Osteocyte (in vitro differentiated cells): ENCODE data around the gene TOM1. TPM values are rescaled to one million over a fixed set of nuclear protein-coding genes. Genes with fewer than 3 reads are reported as not detected.

Experiments
- DNase-seq: peaks from one replicate; pipeline ENCODE4 v3.0.0; 2021; ENCODE audit warnings: mixed read lengths; ENCODE audit not compliant: unreplicated experiment; ENCODE audit errors: extremely low spot score
- H3K27ac Mint-ChIP-seq: one replicate; pipeline ENCODE4 v1.8.0; 2021; ENCODE audit warnings: mild to moderate bottlenecking, mixed read lengths; ENCODE audit not compliant: unreplicated experiment
- H3K27me3 Mint-ChIP-seq: one replicate; pipeline ENCODE4 v1.8.0; 2021; ENCODE audit warnings: mixed read lengths; ENCODE audit not compliant: unreplicated experiment
- H3K36me3 Mint-ChIP-seq: one replicate; pipeline ENCODE4 v1.8.0; 2021; ENCODE audit warnings: mixed read lengths; ENCODE audit not compliant: unreplicated experiment
- H3K4me1 Mint-ChIP-seq: one replicate; pipeline ENCODE4 v1.8.0; 2021; ENCODE audit warnings: mixed read lengths; ENCODE audit not compliant: unreplicated experiment
- H3K4me3 Mint-ChIP-seq: one replicate; pipeline ENCODE4 v1.8.0; 2021; ENCODE audit warnings: mild to moderate bottlenecking, moderate library complexity, mixed read lengths; ENCODE audit not compliant: unreplicated experiment
- H3K9me3 Mint-ChIP-seq: one replicate; pipeline ENCODE4 v1.8.0; 2021; ENCODE audit warnings: mixed read lengths; ENCODE audit not compliant: unreplicated experiment
- CTCF ChIP-seq: fragments of 200-600 bp; sonication (generic); IDR thresholded peaks from 2 replicates; pipeline ENCODE4 v1.5.0; 2021; ENCODE audit warnings: antibody characterized with exemption, mild to moderate bottlenecking, moderate library complexity
- total RNA-seq: library from RNA; stranded (reverse); gene quantifications from 2 replicates; pipeline ENCODE4 v1.2.1, GENCODE V29; 2021

Gene TOM1
- total RNA-seq, 1 donor from 2014 or later: 55.5 TPM

DNA sequence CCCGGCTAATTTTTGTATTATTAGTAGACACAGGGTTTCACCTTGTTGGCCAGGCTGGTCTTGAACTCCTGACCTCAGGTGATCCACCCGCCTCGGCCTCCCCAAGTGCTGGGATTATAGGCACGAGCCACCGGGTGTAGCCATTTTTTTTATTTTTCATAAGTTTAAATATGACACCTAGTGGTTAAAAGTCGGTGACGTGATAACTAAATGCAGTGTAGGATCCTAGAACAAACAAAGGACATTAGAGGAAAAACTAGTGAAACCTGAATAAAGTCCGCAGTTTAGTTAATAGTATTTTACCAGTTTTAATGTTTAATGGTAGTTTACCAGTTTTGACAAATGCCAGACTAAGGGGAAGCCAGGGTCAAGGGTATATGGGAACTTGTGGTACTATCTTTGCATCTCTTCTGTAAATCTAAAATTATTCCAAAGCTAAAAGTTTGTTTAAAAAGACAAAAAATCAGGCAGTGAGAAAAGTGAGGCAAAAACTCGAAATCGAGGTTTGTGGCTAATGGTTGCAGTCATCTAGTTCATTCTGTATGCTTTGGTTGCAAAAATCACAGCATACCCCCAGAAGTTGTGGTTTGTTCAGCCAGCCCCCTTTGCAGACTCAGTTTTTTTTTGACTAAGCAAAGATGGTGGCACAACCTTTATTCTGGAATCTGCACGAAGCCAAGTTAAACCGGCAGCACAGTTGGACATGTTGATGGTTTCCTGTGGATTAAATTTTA lies 29.6 kb downstream of the TOM1 start:
- no peak for DNase-seq
- no peaks in the 10 kb centered on the region for H3K9me3 Mint-ChIP-seq
- no peaks in the 10 kb centered on the region for H3K27me3 Mint-ChIP-seq
- no peaks in the 10 kb centered on the region for H3K4me1 Mint-ChIP-seq
- no peak for TF ChIP-seq CTCF
- peaks cover 50% of the 10 kb centered on the region for H3K36me3 Mint-ChIP-seq
- no peak overlapping the region for H3K4me3 Mint-ChIP-seq
- no peak overlapping the region for H3K27ac Mint-ChIP-seq

DNA sequence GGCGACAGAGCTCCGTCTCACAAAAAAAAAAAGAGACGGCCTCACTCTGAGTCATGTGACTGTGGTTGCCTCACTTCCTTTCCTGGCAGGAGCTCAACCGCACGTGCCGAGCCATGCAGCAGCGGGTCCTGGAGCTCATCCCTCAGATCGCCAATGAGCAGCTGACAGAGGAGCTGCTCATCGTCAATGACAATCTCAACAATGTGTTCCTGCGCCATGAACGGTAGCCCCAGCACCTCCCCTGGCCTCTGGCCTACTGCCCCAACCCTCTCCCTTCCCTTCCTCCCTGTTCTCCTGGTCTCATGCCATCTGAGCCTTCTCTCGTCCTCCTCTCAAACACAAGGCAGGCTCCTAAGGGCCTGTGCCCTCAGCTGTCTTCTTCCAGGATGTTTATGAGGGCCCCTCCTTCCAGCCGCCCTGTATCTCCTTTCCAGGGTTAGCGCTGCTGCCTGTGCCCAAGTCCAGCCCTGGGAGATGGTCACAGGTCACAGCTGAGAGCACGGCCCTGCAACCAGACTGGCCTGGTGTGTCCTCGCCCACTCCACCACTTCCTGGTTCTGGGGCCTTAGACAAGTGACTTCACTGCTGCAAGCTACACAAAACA lies 30.7 kb downstream of the TOM1 start:
- no peak for DNase-seq
- Mint-ChIP-seq H3K4me3 (no peak overlapping the region), H3K27ac (no peak overlapping the region), H3K4me1 (no peaks in the 10 kb centered on the region), H3K27me3 (no peaks in the 10 kb centered on the region), H3K9me3 (no peaks in the 10 kb centered on the region), H3K36me3 (peaks cover 45% of the 10 kb centered on the region)
- TF ChIP-seq CTCF: no peak

DNA sequence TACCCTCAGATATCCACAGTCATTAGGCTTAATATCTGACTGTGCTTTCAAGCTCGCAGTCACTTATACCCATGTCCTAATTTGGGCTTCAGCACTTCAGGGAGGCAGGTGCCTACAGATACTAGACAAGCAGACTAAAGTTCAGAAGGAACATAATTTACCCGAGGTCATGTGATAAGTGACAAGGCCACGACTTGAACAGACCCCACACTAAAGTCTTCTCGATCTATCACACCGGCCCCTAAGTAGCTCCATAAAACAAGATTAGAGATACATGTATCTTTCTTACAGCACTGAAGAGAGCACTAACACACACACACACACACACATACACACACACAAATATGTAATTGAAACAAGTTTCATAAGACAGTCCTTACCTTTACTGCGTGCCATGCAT lies 32.6 kb downstream of the TOM1 start:
- H3K9me3 Mint-ChIP-seq: no peaks in the 10 kb centered on the region

DNA sequence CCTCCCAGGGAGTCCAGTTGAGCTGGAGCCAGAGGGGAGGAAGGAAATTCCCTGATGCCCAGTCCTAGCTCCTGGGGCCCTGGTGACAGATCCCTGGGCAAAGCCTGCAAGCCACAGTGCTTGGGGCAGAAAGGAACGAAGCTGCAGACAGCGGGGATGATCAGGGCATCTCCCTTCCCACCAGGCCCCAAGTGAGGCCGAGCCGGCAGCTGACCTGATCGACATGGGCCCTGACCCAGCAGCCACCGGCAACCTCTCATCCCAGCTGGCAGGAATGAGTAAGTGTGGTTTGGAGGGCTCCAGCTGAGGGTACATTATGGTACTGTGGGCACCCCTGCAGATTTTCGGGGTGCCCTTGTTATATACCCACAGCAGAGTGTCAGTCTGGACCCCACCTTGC lies 33.5 kb downstream of the TOM1 start:
- Mint-ChIP-seq H3K4me1 (no peaks in the 10 kb centered on the region), H3K27ac (no peak overlapping the region), H3K36me3 (peaks cover 40% of the 10 kb centered on the region), H3K4me3 (no peak overlapping the region), H3K27me3 (no peaks in the 10 kb centered on the region), H3K9me3 (no peaks in the 10 kb centered on the region)
- no peak for DNase-seq
- TF ChIP-seq CTCF: no peak

More for the DNA sequence above, 32.6 kb downstream of the TOM1 start:
- DNase-seq: no peak
- H3K27ac Mint-ChIP-seq: no peak overlapping the region
- H3K36me3 Mint-ChIP-seq: peaks cover 40% of the 10 kb centered on the region
- H3K4me3 Mint-ChIP-seq: no peak overlapping the region
- no peaks in the 10 kb centered on the region for H3K4me1 Mint-ChIP-seq
- no peak for TF ChIP-seq CTCF
- no peaks in the 10 kb centered on the region for H3K27me3 Mint-ChIP-seq

GRCh38 chr22:35334004-35334403 lies 34.3 kb downstream of the TOM1 start:
- H3K27ac Mint-ChIP-seq: no peak overlapping the region
- no peaks in the 10 kb centered on the region for H3K9me3 Mint-ChIP-seq
- H3K36me3 Mint-ChIP-seq: peaks cover 38% of the 10 kb centered on the region
- no peak for TF ChIP-seq CTCF
- no peak overlapping the region for H3K4me3 Mint-ChIP-seq
- H3K4me1 Mint-ChIP-seq: no peaks in the 10 kb centered on the region
- no peaks in the 10 kb centered on the region for H3K27me3 Mint-ChIP-seq
- DNase-seq: no peak
